C4-2B (cell line): ENCODE results near the gene PRSS56.

Experiments used
- CTCF ChIP-seq: fragments of 450-650 bp; conservative IDR thresholded peaks from 2 replicates; pipeline ENCODE4 v1.5.1; 2017; ENCODE audit warnings: mild to moderate bottlenecking
- ZFX ChIP-seq: fragments of 450-650 bp; IDR thresholded peaks from 2 replicates; pipeline ENCODE4 v1.6.1; 2017

GRCh38 chr2:232477751-232478510, 42.3 kb upstream of the PRSS56 start:
- no peak for TF ChIP-seq CTCF
- TF ChIP-seq ZFX, result no peak
